ENCODE measurements around the gene MARS1.
"Not testable (repeated sequence)": the region's sequence is repeated elsewhere in the genome, so short reads cannot be mapped to it uniquely, and the experiment has no call there.

MARS1 gene

GRCh38 chr12:57516617-57517153 is 28.8 kb downstream of the MARS1 start:
- DNase-seq (ENCODE audit: low read depth in 2 of 2): no peak

DNA sequence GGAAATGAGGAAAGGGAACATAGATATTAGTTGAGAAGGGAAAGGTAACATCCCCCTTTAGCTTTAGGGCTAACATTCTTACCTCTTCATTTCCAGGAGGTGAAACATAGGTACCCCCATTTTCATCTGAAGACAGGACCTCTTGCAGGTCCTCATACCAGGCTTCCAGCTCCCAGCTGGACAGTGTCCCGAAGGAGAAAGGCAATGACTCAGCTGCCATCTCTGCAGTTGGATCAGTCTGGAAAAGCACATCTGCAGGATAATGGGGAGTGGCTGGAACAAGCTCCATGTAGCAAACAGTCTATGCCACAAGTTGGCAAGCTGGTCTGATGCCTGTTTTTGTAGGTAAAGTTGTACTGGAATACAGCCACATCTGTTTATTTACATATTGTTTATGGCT is 29.3 kb downstream of the MARS1 start:
- DNase-seq (ENCODE audit: low read depth in 2 of 2): no peak

DNA sequence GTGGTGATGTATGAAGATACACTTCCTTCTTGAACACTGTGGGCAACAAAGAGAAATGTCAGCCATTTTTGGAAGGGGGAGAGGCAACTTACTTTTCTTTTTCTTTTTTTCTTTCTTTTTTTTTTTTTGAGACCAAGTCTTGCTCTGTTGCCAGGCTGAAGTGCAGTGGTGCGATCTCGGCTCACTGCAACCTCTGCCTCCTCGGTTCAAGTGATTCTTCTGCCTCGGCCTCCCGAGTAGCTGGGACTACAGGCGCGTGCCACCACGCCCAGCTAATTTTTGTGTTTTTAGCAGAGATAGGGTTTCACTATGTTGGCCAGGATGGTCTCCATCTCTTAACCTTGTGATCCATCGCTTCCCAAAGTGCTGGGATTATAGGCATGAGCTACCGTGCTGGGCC is 29.9 kb downstream of the MARS1 start:
- DNase-seq (ENCODE audit: low read depth in 2 of 2): not testable (repeated sequence)

GRCh38 chr12:57518176-57518919 is 30.5 kb downstream of the MARS1 start:
- no peak for DNase-seq (ENCODE audit: low read depth in 2 of 2)

GRCh38 chr12:57518920-57519795 is 31.3 kb downstream of the MARS1 start:
- no peak for DNase-seq (ENCODE audit: low read depth in 2 of 2)

GRCh38 chr12:57519796-57520052 is 31.9 kb downstream of the MARS1 start:
- DNase-seq (ENCODE audit: low read depth in 2 of 2): no peak

GRCh38 chr12:57520053-57520818 is 32.4 kb downstream of the MARS1 start, which contains the start of gene DDIT3:
DDIT3 (minus strand) TSS chr12:57520514; CDS start chr12:57517406, 3,108 bp downstream.
- peak; percentile 100 for DNase-seq (ENCODE audit: low read depth in 2 of 2)

DNA sequence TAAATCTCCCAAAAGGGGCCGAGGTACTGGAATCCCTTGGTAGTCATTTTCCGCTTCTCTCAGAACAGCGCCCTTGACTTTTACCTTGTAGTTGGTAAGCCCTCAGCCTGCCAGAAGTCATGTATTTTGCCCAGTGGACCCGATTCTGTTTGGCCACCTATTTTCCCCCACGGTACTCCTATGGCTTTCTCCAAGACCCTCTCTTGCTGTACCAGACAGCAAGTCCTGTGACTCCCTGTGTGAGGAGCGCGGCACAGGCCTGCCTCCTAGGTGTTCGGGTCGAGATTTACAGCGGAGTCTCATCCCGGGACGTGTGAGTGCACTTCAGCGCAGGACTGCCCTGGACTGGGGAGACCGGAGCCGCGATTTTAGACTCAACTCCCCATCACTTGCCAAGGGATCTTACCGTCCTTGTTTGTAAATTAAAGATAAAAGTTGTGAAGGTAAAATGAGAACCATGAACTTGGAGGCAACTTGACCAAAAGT is 33.7 kb downstream of the MARS1 start:
- DNase-seq (ENCODE audit: low read depth in 2 of 2): no peak

DNA sequence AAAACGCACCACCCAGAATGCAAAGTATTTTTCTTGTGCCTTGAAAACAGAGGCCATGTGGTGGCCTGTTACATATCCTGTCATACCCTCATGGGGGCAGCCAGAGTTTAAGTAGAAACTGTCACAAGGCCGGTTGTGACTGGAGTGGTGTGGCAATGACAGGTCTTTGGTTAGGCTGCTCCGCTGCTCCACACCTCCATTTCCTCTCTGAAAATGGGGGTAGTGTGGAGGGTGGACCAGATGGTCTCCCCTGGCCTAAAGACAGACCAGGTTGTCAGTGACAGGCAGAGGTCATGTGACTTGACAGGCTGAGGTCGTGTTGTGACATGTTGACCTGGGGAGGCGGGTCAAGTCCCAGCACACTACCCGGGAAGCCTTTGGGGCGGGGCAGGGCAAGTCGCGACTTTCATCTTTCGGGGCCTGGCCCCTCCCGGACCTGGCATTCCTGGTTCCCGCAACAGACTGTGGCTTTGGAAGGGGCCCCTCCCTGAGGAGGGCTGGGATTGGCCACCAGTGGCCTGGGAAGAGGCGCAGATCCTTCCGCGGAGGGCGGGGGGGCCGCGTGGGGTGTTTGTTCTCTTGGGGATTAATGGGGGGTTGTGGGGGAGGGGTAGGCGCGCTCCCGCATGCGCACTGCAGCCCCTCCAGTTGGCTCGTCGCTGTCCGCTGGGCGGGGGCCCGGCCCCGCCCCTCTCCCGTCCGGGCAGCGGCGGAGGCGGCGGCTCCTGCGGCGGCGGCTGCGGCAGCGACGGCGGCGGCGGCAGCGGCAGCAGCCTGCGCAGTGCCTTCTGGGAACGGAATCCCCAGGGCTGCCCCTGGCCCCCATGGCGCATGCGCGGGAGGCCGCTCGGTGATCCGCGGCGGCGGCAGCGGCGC is 34.4 kb downstream of the MARS1 start, which contains the start of gene MBD6:
MBD6 (plus strand) TSS at position 814 of the 876 bp plus-strand sequence. CDS start 1,480 bp downstream, outside the sequence.
- DNase-seq (ENCODE audit: low read depth in 2 of 2): peak; percentile 87 to 88

- DNase-seq (ENCODE audit: low read depth in 2 of 2): no peak
These were observed 35.2 kb downstream of the MARS1 start for GRCh38 chr12:57522887-57523705.

GRCh38 chr12:57523706-57524614 is 36.1 kb downstream of the MARS1 start:
- no peak for DNase-seq (ENCODE audit: low read depth in 2 of 2)

DNA sequence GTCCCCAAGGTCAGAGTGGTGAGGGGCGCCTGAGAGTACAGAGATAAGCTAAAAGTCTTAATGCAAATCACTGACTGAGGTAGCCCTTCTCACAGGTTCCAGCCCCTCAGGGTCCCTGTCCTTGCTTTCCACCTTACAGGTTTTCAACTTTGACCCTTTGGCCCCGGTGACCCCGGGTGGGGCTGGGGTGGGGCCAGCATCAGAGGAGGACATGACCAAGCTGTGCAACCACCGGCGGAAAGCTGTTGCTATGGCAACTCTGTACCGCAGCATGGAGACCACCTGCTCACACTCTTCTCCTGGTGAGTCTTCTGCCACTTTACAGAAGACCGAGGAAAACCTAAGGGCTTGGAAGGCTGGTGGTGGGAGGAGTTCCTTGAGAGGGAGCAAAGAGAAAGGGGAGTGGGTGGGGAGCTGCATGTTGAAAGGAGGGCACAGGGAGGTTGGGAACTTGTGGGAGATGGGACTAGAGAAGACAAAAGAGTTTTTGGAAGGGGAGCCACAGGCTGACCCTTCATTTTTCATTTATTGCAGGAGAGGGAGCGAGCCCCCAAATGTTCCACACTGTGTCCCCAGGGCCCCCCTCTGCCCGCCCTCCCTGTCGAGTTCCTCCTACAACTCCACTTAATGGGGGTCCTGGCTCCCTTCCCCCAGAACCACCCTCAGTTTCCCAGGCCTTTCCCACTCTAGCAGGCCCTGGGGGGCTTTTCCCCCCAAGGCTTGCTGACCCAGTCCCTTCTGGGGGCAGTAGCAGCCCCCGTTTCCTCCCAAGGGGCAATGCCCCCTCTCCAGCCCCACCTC is 37.1 kb downstream of the MARS1 start:
- no peak for DNase-seq (ENCODE audit: low read depth in 2 of 2)

GRCh38 chr12:57525615-57526383 is 37.9 kb downstream of the MARS1 start:
- no peak for DNase-seq (ENCODE audit: low read depth in 2 of 2)

DNA sequence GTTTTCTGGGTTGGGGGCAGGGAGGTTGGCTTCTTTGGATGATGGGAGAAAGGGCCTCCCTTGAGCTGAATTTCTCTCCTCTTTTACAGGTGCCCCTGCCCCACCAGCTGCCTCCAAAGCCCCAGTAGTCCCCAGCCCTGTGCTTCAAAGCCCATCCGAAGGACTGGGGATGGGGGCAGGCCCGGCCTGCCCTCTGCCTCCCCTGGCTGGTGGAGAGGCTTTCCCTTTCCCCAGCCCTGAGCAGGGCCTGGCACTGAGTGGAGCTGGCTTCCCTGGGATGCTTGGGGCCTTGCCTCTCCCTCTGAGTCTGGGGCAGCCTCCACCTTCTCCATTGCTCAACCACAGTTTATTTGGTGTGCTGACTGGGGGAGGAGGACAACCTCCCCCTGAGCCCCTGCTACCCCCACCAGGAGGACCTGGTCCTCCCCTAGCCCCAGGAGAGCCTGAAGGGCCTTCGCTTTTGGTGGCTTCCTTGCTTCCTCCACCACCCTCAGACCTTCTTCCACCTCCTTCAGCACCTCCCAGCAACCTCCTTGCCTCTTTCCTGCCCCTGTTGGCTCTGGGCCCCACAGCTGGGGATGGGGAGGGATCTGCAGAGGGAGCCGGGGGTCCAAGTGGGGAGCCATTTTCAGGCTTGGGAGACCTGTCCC is 38.7 kb downstream of the MARS1 start:
- DNase-seq (ENCODE audit: low read depth in 2 of 2): no peak

DNA sequence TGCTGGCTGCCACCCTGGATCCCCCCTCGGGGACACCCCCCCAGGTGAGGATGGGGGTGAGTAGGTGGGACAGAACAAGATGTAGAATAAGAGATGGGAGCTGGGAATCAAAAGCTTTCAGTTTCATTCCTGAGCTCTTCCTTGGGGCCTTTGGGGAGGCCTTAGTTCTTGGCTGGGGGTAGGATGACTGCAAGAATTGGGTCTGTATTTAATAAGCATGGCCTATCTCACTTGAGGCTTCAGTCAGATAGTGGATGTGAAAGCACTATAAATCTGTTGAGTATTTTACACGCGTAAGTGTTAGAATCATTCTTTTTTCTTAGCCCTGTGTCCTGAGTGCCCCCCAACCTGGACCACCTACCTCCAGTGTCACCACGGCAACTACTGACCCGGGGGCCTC is 39.3 kb downstream of the MARS1 start:
- DNase-seq (ENCODE audit: low read depth in 2 of 2): no peak

DNA sequence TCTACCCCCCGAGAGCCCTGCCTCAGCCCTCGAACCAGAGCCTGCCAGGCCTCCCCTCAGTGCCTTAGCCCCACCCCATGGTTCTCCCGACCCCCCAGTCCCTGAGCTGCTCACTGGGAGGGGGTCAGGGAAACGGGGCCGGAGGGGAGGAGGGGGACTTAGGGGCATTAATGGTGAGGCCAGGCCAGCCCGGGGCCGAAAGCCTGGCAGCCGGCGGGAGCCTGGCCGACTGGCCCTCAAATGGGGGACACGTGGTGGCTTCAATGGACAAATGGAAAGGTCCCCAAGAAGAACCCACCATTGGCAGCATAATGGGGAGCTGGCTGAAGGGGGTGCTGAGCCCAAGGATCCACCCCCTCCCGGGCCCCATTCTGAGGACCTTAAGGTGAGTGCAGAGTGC is 40.3 kb downstream of the MARS1 start:
- no peak for DNase-seq (ENCODE audit: low read depth in 2 of 2)
